Left cardiac atrium (tissue), 4 donors: ENCODE results near the gene EXD3. TPM values are rescaled to one million over a fixed set of nuclear protein-coding genes. Genes with fewer than 3 reads are reported as not detected.

Source experiments
- ATAC-seq, 2 donors: fragments of 200-7000 bp; cut with Tn5 transposase; one replicate each; pipeline ENCODE4 v1.9.1; 2020; ENCODE audit warnings: mild to moderate bottlenecking in 2 of 2, moderate library complexity in 2 of 2
- DNase-seq: peaks from one replicate; pipeline ENCODE4 v3.0.0-alpha.2; 2020
- intact Hi-C, 2 donors: fragments of 100-400 bp; cut with DNase I; formaldehyde crosslinking; loops; one replicate each; pipeline versions ENCODE4 v1.14.1 to v1.15.1; 2022 to 2023
- total RNA-seq, 2 donors: library from RNA; stranded (reverse); fragmentation: NEBNext Ultra II Directional; extraction: Animal tissue kit (Norgen Biotek cat#: 25700); gene quantifications; one replicate each; pipeline ENCODE4 v1.2.1, GENCODE V29; 2021
- donor health status: DM: no; HTN: yes; CAD: no.
- donor health status: DM: no; HTN: yes; CAD: no; lungs with severe emphysema.
- donor health status: DM: yes; HTN: yes; CAD: no.
- donor health status: Dilated cardiomyopathy.

EXD3 gene
- total RNA-seq, 2 donors from 2014 or later: 8.0 to 11.7 TPM

DNA sequence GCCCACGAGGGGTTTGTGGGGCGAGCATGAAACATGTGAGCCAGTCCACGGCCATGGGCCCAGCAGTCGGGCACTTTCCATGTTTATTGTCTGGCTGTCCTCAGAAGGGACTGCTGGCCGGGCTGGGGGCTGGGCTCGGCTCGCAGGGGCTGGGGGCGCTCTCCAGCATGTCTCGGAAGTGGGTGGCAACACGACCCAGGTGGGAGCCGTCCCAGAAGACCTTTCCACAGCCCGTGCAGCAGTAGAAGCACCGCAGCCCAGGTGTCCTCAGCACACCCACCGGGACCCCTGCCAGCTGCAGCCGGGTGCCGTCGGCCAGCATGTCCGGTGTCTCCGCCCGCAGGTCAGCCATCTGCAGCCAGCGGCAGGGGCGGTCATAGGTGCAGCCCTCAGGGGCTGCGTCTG, 116.1 kb downstream of the EXD3 start:
- ATAC-seq: no peak
- DNase-seq: peak; percentile 27
- intact Hi-C loops: loop anchor here in 1 of 2 donors (10.0 kb wide), 2 partner anchors 98 to 218 kb away; no protein-coding TSS in a partner anchor

DNA sequence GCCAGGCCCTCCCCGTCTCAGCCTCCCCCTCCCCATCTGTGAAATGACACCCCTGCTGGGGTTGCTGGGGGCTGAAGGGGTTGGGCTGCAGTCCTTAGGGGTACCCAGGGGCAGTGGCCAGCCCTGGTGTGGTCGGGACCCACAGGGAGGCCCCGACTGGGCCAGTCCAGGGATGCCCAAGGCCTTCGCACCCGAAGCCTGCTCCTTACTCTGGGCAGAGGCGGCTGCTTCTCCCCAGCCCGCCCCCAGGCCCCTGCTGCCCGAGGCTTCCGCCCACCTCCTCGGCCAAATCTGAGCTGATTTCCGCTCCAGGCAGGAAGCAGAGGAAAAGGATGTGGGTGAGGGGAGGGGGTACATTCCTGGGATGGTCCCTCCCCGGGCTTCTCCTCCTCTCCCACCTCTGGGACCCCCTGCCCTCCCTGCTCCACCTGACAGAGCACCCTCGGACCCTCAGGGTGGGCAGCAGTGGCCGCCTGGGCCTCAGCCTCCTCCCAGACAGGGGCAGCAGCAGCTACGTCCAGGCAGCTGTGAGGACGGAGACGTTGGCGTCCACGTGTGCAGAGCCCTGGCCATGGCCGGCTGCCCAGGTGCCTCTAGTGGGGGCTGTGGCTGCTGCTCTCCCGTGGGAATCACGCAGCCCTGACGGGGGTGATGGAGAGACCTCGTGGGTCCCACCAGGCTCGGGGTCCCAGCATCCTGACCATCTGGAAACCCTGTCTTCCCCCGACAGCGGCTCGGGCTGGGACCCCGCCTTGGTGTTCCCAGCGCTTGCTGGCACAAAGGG, 116.7 kb downstream of the EXD3 start:
- ATAC-seq: peak in 1 of 2 donors; percentile 7
- DNase-seq: peak; percentile 61
- intact Hi-C loops: loop anchor here in 1 of 2 donors (10.0 kb wide), 2 partner anchors 99 to 219 kb away; no protein-coding TSS in a partner anchor

DNA sequence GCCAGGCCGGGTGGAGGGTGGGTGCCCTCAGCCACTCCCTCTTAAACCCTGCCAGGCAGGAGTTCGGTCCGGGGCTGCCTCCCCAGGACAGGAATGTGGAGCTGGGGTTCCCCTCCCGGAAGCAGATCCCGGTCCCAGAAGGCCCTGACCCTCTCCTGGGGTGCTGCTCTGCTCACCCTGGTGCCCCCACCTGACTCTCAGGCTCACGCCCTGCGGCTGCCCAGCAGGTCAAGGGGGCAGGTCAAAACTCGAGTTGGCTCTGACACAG, 117.2 kb downstream of the EXD3 start:
- ATAC-seq: no peak
- intact Hi-C loops: loop anchor here in 1 of 2 donors (10.0 kb wide), 2 partner anchors 99 to 219 kb away; no protein-coding TSS in a partner anchor
- DNase-seq: no peak

DNA sequence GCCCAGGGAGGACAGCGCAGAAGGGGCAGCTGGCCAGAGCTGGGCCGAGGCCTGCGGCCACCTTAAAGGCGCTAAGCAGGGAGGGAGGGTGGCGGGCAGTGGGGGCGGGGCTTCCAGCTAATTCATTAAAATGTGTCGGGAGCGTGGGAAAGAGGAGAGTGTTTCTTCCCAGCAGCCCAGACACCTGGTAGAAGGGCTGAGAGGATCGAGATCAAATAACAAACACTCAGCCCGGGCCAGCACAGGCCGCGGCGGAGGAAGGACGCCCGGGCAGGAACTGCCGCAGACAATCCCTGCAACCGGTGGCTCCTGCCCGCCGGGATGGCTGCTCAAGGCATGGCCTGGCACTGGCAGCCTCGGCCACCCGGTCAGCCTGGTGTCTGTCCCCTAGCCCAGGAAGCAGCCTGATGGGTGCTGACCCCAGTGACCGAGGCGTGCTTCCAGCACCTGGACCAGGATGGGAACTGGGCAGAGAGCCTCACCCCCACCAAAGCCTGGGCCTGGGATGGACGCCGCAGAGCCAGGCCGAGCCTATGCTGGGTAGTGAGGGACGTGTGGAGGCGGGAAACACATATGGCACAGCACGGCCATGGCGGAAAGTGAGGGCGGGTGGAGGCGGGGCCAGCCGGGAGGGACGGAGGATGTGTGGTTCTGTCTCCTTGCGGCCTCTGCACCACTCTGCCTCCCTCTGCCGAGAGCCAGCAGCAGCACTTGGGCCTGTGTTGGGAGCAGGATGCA, 117.7 kb downstream of the EXD3 start:
- ATAC-seq (peak; percentile 20 to 44), DNase-seq (peak; percentile 79)
- intact Hi-C loops: loop anchor here in 1 of 2 donors (10.0 kb wide), 2 partner anchors 100 to 220 kb away; no protein-coding TSS in a partner anchor

DNA sequence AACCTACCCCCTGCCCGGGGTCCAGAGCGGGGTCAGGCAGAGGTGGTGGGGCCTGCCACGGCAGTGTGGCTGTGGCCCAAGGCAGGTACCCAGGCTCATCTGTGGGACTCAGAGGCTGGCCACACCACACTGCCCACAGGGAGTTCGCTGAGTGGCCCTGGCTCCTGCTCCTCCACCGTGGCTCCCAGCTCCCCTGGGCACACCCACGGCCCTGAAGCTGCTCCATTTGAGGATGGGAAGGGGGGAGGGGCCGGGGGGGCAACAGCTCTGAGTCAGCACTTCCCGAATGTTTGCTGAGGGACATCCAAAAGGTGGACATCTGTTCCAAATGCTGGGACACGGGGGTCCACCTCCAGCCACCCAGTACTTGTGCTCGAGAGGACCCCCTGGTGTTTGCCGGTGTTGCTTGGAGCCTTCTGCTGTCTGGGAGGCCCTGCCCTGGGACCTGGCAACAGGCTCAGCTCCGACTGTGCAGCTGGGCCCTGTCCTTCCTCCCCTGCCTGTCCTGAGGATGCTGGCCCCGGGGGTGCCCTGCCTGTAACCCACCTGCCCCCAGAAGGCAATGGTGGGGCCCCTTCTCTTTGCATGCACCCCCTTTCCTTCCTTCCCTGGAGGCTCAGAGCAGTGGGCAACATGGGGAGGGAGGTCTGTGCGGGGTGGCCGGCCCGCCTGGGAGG, 118.4 kb downstream of the EXD3 start:
- intact Hi-C loops: loop anchor here in 1 of 2 donors (10.0 kb wide), 2 partner anchors 100 to 220 kb away; no protein-coding TSS in a partner anchor
- no peak for DNase-seq
- no peak for ATAC-seq

- DNase-seq: no peak
- no peak for ATAC-seq
- intact Hi-C loops: loop anchor here in 1 of 2 donors (10.0 kb wide), 2 partner anchors 101 to 221 kb away; no protein-coding TSS in a partner anchor
Measured at GRCh38 chr9:137303893-137304382, 119.0 kb downstream of the EXD3 start.

- ATAC-seq (no peak), DNase-seq (peak; percentile 33)
- intact Hi-C loops: loop anchor here in 1 of 2 donors (10.0 kb wide), 2 partner anchors 101 to 221 kb away; no protein-coding TSS in a partner anchor
Measured at GRCh38 chr9:137303151-137303892, 119.6 kb downstream of the EXD3 start.

GRCh38 chr9:137302449-137303150, 120.4 kb downstream of the EXD3 start:
- peak; percentile 34 for DNase-seq
- intact Hi-C loops: loop anchor here in 1 of 2 donors (10.0 kb wide), 2 partner anchors 102 to 222 kb away; no protein-coding TSS in a partner anchor
- ATAC-seq: peak; percentile 4 to 17

GRCh38 chr9:137302118-137302448, 120.9 kb downstream of the EXD3 start, which contains the start of gene NRARP:
Gene NRARP (minus strand): TSS chr9:137302271. CDS start chr9:137301928, 343 bp downstream.
- peak; percentile 62 to 70 for ATAC-seq
- intact Hi-C loops: loop anchor here in 1 of 2 donors (10.0 kb wide), 2 partner anchors 103 to 223 kb away; no protein-coding TSS in a partner anchor
- DNase-seq: peak; percentile 95

DNA sequence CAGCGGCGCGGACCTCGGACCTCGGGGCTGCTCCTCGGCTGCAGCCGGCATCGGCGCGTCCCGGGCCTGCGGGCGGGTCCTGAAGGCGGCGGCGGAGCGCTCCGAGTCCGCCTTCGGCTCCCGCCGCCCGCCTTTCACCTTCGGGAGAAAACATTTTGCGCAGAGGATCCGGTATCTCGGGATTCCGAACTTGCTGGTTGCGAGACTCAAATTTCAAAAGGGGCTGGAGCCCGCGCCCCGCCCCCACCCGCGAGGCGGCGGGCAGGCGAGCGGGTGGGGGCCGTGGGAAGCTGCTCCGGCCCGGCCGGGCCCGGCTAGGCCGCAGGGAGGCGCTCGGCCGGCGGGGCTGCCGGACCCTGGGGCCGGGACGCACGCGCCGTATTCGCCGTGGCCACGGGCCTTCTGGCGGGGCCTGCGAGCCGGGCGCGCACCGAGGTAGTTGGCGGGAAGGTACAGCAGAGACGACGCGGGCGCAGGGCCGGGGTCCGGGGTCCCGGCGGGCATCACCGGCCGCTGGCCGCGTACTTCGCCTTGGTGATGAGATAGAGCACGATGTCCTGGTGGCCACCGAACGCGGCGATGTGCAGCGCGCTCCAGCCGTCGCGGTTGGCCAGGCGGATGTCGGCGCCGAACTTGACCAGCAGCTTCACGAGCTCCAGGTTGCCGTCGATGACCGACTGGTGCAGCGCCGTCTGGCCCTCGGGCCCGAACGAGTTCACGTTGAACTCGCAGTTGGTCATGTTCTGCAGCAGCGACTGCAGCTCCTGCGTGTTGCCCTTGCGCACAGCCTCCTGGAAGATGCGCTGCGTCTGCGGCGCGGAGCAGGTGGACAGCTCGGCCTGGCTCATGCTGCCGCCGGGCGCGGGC, 121.6 kb downstream of the EXD3 start:
- peak; percentile 48 for DNase-seq
- intact Hi-C loops: loop anchor here in 1 of 2 donors (10.0 kb wide), 2 partner anchors 103 to 223 kb away; no protein-coding TSS in a partner anchor
- peak; percentile 12 to 16 for ATAC-seq

GRCh38 chr9:137300567-137301080, 122.3 kb downstream of the EXD3 start:
- ATAC-seq (no peak), DNase-seq (peak; percentile 26)
- intact Hi-C loops: loop anchor here in 1 of 2 donors (10.0 kb wide), 2 partner anchors 104 to 224 kb away; no protein-coding TSS in a partner anchor

DNA sequence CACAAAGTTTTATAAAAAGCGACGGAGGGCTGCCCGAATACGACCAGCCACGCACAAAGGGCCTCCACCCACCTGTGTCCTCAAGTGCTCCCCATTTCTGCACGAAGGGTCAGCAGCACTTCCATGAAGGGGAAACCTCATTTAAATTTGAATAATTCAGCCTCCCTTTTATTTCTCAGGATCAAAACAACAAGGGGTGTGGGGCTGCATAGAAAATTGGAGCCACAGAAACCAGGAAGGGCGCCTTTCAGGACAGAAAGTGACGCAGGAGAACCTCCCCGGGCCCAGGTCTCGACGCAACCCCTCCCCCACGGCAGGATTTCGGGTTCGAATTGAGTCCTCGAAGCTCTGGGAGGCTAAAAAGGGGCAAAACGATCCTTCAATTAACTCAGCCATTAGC, 123.0 kb downstream of the EXD3 start:
- ATAC-seq (no peak), DNase-seq (peak; percentile 65)
- intact Hi-C loops: loop anchor here (10.0 kb wide), 2 partner anchors 105 to 225 kb away; no protein-coding TSS in a partner anchor

DNA sequence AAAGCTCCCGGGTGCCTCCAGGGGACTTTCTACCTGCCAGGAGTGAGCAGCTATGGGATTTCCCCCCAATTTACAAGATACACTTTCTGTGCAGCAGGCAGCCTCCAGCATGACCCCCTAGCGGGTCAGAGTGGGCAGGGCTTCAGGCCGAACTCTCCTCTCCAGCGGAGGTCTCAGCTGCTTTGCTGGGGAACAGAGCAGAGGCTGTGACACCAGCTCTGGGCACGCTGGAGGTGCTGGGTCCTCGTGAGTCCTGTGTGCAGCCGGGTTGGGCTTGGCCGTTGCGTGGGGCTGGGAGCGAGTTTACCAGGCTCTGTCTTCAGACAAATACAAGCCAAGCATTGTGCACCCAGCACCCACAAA, 123.8 kb downstream of the EXD3 start:
- DNase-seq (no peak), ATAC-seq (no peak)

DNA sequence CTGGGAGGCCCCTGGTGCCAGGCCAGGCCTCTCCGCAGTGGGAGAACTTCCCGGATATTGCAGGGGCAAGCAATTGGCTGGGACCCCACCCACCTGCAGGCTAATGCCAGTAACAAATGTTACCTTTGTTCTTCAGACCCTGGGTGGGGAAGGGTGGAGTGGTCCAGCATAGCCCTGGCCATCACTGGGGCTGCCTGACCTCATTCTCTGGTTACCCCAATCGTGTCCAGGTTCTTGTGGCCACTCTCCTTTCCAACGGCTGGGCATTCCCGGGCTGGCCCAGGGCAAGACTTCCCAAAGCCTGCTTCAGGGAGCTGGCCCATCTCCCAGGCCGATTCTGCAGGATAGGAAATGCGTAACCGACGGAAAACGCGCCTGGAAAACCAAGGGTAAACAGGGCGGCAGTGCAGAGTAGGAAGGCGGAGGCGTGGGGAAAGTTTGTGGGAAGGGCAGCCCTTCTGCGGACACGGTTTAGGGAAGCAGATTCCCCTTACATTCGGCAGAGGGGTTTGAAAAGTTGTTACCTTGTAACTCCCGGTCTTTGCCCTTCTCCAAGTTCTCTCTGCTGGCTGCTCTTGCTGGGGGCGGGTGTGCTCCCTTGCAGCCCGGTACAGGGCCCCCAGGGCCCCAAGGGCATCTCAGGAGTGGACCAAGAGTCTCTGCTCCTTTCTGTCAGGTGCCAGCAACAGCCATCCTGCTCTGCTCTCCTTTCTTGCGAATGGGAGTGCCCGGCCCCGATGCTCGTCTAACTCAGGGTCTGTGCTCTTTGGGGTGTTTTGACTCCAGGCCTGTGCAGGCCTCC, 124.4 kb downstream of the EXD3 start:
- ATAC-seq (no peak), DNase-seq (peak; percentile 83)
- intact Hi-C loops: loop anchor here in 1 of 2 donors (10.0 kb wide), 1 partner anchor 226 kb away; no protein-coding TSS in a partner anchor

More for the DNA sequence above, 123.8 kb downstream of the EXD3 start:
- intact Hi-C loops: loop anchor here in 1 of 2 donors (10.0 kb wide), 1 partner anchor 226 kb away; no protein-coding TSS in a partner anchor

DNA sequence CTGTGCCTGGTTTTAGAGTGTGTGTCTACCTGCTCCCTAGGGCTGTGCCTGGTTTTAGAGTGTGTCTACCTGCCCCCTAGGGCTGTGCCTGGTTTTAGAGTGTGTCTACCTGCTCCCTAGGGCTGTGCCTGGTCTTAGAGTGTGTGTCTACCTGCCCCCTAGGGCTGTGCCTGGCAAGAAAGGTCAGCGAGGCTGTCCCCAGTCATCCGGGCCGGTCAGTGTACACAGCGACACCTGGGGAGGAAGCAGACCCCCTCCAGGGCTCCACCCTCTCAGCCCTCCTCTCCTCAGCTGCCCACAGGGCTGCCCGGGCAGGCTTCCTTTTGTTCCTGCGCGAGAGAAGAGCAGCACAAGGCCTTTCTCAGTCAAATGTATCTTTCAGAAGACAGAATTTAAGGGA, 125.0 kb downstream of the EXD3 start:
- DNase-seq: no peak
- intact Hi-C loops: loop anchor here in 1 of 2 donors (10.0 kb wide), 1 partner anchor 227 kb away; no protein-coding TSS in a partner anchor
- ATAC-seq: no peak
